Erythroblast (primary cell): ENCODE results near the gene COX6B2.

Source experiments
- GATA1 ChIP-seq: IDR thresholded peaks from 2 replicates; pipeline ENCODE4 v1.6.1; 2011; ENCODE audit warnings: low read depth, mild to moderate bottlenecking, control low read depth, low read length, moderate library complexity
- POLR2A ChIP-seq: IDR thresholded peaks from 2 replicates; pipeline ENCODE4 v1.6.1; 2011; ENCODE audit warnings: mild to moderate bottlenecking, low read length

DNA sequence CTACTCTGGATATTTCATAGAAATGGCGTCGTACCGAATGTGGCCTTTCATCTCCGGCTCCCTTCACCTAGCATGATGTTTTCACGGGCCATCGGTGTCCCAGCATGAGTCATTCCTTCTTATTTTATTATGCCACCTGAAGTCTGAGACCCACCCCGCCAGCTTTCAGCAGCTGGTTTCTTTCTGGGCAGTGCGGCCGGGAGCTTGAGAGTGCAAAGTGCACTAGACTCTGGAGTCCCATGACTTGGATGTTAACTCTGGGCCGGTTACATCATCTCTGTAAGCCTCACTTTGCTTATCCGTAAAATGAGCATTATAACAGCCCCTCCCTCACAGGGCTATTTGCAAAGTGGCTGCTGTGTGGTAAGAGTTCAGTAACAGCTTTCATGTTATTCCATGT, 20.6 kb downstream of the COX6B2 start:
- no peak for TF ChIP-seq POLR2A
- TF ChIP-seq GATA1: no peak
